ENCODE data around the gene NCAN. TPM values are rescaled to one million over a fixed set of nuclear protein-coding genes. Genes with fewer than 3 reads are reported as not detected.

Gene NCAN
- total and polyA plus RNA-seq, 3 donors from 2014 or later: 2.3 to 3.7 (median 3.3) TPM

GRCh38 chr19:19267305-19267704 is 55.5 kb downstream of the NCAN start:
- TF ChIP-seq POLR2A (IDR thresholded peaks at IDR 0.05): no peak
- TF ChIP-seq CTCF (IDR thresholded peaks at IDR 0.05): no peak
- no peaks in the 10 kb centered on the region for H3K9me3 ChIP-seq
- H3K27me3 ChIP-seq: no peaks in the 10 kb centered on the region
- H3K4me3 ChIP-seq: no peak overlapping the region
- no peak overlapping the region for H3K27ac ChIP-seq
- 93 to 97% methylated on average over 3 of the region's 3 CpGs for WGBS, 2 donors
- intact Hi-C loops (cut with DNase I; ENCODE audit: low total_unique reads): no loop called here
- H3K36me3 ChIP-seq (ENCODE audit: low read depth, missing control alignments): no peaks in the 10 kb centered on the region
- H3K4me1 ChIP-seq: no peaks in the 10 kb centered on the region
- no peak for DNase-seq

GRCh38 chr19:19268453-19269385 is 57.0 kb downstream of the NCAN start:
- H3K36me3 ChIP-seq (ENCODE audit: low read depth, missing control alignments): no peaks in the 10 kb centered on the region
- H3K4me3 ChIP-seq: no peak overlapping the region
- H3K4me1 ChIP-seq: no peaks in the 10 kb centered on the region
- H3K27me3 ChIP-seq: no peaks in the 10 kb centered on the region
- DNase-seq: no peak
- intact Hi-C loops (cut with DNase I; ENCODE audit: low total_unique reads): no loop called here
- TF ChIP-seq CTCF (IDR thresholded peaks at IDR 0.05): no peak
- TF ChIP-seq POLR2A (IDR thresholded peaks at IDR 0.05): no peak
- WGBS, 2 donors: 86 to 88% methylated on average over 10 of the region's 10 CpGs
- H3K27ac ChIP-seq: no peak overlapping the region
- no peaks in the 10 kb centered on the region for H3K9me3 ChIP-seq

GRCh38 chr19:19269952-19270694 is 58.4 kb downstream of the NCAN start:
- no peak for DNase-seq
- Histone ChIP-seq H3K27me3 (no peaks in the 10 kb centered on the region), H3K36me3 (ENCODE audit: low read depth, missing control alignments) (no peaks in the 10 kb centered on the region), H3K4me1 (no peaks in the 10 kb centered on the region), H3K27ac (no peak overlapping the region), H3K4me3 (no peak overlapping the region), H3K9me3 (no peaks in the 10 kb centered on the region)
- no peak for TF ChIP-seq CTCF (IDR thresholded peaks at IDR 0.05)
- no peak for TF ChIP-seq POLR2A (IDR thresholded peaks at IDR 0.05)
- intact Hi-C loops (cut with DNase I; ENCODE audit: low total_unique reads): no loop called here
- WGBS, 2 donors: 80 to 81% methylated on average over 17 to 18 of the region's 18 CpGs

GRCh38 chr19:19270749-19271571 is 59.2 kb downstream of the NCAN start:
- H3K9me3 ChIP-seq: no peaks in the 10 kb centered on the region
- no peak overlapping the region for H3K27ac ChIP-seq
- no peak for TF ChIP-seq POLR2A (IDR thresholded peaks at IDR 0.05)
- DNase-seq: no peak
- no peaks in the 10 kb centered on the region for H3K27me3 ChIP-seq
- H3K36me3 ChIP-seq (ENCODE audit: low read depth, missing control alignments): no peaks in the 10 kb centered on the region
- intact Hi-C loops (cut with DNase I; ENCODE audit: low total_unique reads): no loop called here
- H3K4me3 ChIP-seq: no peak overlapping the region
- WGBS, 2 donors: 92 to 94% methylated on average over 3 to 8 of the region's 8 CpGs
- H3K4me1 ChIP-seq: no peaks in the 10 kb centered on the region
